Stimulated activated CD8-positive, alpha-beta memory T cell treated with anti-CD3 and anti-CD28 coated beads, Interleukin-7, amount 100 ng/mL, for 24 hours (primary cell): ENCODE results near the gene SEPTIN10.
"Not testable (repeated sequence)": the region's sequence is repeated elsewhere in the genome, so short reads cannot be mapped to it uniquely, and the experiment has no call there.

Experiments
- DNase-seq: peaks from one replicate; pipeline ENCODE4 v3.0.0-alpha.2; 2020; ENCODE audit warnings: low read depth

Gene SEPTIN10

DNA sequence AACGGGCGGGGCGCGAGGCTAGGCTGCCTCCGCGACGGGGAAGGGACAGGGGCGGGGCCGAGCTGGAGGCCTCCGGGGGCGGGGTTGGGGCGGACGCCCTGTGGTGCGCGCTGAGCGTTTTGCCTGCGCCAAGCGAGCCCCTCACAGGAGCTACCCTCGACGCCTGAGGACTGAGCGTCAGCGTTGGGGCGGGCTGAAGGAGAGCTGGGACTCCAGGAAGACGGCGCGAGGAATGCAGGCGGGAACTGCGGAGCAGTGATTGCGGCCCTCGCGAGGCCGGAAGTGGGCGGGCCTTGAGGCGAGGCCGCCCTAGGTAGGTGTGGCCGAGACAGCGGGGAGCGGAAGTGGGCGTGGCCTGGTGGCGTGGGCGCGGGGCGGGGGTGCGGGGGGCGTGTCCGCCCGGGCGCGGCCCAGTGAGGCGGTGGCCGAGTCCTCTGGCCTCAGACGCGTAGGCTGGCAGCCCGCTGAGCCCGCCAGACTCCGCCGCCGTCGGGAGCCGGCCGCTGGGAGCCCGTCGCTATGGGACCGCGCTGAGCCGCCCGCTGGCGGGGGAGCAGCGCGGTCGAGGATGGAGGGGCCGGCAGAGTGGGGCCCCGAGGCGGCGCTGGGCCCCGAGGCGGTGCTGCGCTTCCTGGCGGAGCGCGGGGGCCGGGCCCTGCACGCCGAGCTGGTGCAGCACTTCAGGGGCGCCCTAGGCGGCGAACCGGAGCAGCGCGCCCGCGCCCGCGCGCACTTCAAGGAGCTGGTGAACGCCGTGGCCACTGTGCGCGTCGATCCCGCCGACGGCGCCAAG, at the start of gene SEPTIN10, which contains the start of gene SOWAHC:
Gene SEPTIN10, minus strand, starts transcription at position 45 of the 793 bp plus-strand sequence. CDS start 139 bp downstream, outside the sequence.
Gene SOWAHC, plus strand, starts transcription at position 443 of the 793 bp plus-strand sequence. Its CDS starts 126 bp downstream, at position 569.
- peak; percentile 46 for DNase-seq

DNA sequence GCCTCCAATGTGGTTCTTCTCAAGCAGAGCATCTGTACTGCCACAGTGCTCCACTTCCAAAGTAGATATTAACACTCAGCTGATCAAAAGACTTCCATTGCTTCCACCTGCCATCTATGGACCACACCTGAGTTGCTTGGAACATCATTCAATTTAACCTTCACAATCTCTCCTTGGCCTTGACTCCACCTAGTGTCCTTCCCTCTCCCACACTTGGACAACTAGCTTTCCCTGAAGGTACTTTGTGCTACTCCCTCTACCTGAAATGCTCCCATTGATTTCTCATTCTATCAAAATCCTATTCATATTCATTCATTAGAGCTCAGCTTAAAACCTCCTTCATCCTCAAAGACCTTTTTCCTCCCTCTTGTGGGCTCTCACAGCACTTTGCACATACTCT, 49.1 kb upstream of the SEPTIN10 start:
- no peak for DNase-seq

DNA sequence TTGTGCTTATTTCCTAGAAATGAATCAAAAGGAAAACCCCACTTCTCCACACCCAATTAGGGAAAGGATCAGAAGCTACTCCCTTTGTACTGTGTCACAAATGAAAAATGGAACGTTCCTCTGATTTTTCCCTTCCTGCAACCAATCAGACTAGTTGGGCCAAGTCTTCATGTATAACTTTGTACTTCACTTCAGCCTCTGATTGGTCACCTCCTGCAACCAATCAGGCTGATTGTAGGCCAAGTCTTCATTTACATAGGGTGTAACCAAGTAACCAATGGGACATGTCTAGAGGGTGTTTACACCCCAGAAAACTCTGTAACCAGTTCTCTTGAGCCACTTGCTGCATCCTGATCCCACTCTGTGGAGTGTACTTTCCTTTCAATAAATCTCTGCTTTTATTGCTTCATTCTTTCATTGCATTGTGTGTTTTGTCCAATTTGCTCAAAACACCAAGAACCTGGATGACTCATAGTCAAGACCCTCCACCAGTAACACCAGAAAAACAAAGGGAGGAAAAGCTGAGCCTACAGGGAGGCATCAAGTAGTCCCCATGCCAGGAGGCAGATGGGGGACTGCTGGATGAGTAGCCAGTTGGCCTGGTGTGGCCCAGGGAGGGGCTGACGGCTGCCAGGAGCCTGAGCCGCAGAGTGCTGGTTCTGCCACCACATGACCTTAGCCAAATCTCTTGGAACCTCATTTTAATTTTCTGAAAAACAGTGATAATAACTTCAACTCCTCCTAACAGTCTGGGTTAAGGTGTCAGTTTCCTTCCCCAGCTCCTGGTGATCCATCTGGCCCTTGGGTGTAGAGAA, 46.5 kb upstream of the SEPTIN10 start:
- no peak for DNase-seq

DNA sequence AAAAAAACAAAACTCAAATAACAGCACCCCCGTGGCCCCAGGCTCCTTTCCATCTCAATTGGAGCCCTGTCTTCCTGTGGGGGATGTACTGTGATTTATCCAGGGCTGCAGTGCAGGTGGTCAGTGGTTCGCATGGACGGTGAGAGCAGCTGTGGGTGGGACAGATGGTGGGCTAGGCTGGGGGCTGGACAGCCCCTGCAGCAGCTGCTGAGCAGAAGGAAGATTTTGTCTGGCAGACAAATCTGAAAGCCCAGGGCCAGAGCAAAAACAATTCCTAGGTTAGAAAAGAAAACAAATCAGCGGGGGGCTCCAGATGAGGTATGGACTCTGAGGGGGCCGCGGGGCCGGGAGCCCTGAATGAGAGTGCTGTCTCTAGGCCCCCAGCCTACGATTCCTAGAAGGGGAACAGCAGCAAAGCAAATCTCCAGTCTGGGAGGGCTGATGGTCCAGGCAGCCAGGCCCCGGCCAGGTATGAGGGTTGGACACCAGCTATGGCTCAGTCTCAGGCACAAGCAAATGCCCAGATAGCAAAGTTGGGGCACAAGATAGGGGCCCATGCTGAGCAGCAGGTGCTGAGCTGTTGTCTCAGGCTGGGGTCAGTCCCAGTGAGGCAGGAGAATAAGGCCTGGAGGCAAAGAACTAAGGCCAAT, 45.8 kb upstream of the SEPTIN10 start:
- DNase-seq: no peak

DNA sequence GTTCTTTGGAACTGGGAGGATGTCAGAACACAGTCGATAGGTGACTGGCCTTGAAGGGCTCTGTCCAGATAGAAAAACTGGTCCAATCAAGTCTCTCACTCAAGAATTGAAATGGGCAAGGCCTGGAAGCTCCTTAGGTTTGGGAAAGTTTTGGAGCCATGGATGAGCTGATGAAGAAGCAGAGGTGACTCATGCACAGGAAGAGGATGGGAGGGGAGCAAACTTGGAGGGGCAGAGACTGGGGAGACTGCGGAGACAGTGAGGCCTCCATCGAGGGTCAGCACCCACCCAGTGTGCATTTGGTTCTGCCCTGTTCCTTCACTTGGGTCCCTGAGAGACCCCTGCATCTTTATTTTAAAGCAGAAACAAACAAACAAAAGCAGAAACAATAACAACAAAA, 41.5 kb upstream of the SEPTIN10 start:
- DNase-seq: no peak

DNA sequence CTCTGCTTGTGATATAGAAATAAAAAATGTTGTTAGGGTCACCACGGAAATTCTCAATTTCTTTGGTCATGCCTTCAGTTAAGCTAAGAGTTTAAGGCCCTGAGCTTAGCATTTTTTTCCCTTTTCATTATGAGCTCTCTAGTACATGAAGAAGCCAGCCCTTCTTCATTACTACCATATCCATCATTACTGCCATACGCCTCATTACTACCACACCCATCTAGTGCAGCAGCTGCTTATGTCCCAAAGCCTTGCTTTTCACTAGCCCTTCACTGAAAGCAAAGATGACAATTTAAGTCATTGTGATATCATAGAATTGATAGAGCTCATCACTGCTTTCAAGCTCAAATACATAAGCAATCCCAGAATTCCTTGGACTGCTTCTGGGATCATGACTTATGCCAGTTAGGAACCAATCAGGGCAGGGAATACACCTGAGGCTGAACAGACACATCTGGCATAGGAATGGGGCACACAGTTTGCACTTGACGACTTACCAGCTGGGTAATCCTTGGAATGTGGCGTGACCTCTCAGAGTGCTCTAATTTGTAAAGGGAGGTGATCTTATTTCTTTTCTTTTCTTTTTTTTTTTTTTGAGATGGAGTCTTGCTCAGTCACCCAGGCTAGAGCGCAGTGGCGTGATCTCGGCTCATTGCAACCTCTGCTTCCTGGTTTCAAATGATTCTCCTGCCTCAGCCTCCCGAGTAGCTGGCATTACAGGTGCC, 40.7 kb upstream of the SEPTIN10 start:
- no peak for DNase-seq

DNA sequence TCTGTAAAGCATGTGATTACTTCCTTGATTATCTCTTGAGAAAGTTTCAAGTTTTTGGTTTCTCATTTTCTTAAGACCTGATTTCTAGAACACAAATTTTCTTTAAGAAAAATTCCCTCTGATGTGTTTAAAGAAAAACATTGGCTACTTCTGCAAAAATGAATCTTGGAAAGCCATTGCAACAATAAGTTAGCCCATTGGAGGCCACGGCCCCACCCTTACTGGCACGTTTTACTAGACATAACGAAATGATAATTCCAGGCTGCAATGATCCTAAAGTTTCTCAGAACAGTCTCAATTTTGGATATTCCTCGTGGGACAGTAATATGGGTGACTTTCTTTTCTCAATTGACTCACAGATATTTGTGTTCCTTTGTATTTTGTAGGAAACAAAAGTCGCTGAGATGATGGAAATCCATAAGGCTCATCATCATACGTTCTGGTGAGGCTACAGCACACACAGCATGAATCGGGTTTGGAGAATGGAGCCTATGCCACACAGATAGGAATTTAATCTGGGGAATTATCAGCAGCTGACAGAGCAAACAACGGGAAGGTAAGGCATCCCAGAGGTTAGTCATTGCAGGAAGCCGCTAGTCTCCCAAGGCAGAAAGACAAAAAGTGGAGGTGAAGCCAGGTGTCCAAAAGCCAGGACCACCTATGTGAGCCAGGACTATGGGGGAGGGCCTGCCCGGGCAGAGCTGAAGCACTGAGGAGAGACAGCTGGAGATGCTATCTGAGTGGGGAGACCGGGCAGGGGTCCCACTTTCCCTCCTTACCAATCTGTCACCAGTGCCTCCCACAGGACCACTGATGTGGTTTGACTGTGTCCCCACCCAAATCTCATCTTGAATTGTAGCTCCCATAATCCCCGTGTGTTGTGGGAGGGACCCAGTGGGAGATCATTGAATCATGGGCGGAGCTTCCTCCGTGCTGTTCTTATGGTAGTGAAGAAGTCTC, 36.2 kb upstream of the SEPTIN10 start:
- DNase-seq: no peak

DNA sequence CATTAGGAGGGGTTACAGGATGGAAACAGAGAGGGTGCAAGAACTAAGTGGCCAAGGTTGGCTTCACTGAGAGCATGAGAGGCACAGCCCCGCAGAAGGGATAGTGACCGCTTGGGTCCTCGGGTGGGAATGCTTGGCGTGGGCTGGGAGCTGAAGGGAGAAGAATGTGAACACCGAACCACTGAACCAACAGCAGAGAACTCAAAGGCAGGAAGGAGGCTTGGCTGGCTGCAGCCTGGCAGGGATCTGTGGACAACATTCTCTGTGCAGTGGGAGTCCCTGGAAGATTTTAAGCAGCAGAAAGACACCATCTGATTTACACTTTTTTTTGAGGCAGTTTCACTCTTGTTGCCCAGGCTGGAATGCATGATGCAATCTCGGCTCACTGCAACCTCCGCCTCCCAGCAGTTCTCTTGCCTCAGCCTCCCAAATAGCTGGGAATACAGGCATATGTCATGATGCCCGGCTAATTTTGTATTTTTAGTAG, 34.3 kb upstream of the SEPTIN10 start:
- DNase-seq: no peak

DNA sequence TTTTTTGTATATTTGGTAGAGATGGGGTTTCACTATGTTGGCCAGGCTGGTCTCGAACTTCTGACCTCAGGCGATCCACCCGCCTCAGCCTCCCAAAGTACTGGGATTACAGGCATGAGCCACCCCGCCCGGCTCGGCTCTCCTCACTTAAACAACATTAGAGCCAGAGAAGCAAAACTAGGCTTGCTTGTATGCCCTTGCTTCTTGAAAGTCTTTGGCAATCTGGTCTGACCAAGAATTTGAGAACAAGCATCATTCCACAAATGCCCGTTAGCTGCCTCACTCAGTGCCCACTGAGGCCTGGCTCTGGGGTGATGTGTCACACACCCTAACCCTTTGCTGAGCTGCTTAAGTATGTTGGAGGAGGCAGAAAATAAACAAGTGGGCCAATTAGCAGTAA, 33.9 kb upstream of the SEPTIN10 start:
- no peak for DNase-seq

DNA sequence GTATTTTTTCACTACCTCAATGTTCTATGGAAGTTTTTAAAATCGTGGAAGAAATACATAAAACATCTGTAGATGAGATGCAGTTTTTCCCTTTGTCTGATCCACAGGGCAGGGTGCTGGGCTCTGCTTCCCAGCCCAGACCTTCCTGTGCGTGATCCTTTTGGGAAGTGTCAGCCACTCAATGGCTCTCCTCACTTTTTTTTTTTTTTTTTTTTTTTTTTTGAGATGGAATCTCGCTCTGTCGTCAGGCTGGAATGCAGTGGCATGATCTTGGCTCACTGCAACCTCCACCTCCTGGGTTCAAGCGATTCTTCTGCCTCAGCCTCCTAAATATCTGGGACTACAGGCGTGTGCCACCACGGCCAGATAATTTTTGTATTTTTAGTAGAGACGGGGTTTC, 33.2 kb upstream of the SEPTIN10 start:
- no peak for DNase-seq

DNA sequence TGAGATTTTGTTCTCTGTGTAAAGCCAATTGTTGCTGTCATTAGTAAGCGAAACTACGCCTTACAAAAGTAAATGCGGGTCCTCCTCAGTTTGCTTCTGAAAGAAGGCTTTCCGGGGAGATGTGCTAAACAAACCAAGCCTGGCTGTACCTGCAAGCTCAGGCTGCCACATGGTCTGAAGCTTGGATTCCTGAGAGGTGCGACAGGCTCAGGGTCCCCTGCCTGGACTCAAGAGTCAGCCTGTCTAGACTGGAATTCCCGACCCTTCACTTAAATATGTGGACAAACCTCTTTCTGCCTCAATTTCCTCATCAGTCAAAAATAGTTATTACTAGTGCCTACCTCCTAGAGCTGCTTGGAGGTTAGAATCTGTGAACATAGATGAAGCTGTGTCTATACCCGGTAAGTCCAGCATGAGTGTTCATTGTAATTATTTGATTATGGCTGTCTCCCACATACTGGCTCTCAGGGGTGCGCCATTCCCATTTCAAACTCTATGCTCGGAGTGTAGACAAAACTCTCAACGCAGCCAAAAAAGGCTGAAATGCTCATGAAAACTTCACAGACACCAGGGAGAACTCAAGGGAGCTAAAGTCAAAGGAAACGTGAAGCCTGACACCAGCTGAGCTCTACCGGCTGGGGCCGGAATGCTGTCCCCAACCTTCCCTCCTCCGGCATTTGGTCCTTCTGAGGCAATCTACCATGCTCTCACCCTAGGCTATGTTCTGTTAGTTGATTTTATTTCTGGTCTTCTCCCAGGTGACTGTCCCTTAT, 31.8 kb upstream of the SEPTIN10 start:
- DNase-seq: no peak

DNA sequence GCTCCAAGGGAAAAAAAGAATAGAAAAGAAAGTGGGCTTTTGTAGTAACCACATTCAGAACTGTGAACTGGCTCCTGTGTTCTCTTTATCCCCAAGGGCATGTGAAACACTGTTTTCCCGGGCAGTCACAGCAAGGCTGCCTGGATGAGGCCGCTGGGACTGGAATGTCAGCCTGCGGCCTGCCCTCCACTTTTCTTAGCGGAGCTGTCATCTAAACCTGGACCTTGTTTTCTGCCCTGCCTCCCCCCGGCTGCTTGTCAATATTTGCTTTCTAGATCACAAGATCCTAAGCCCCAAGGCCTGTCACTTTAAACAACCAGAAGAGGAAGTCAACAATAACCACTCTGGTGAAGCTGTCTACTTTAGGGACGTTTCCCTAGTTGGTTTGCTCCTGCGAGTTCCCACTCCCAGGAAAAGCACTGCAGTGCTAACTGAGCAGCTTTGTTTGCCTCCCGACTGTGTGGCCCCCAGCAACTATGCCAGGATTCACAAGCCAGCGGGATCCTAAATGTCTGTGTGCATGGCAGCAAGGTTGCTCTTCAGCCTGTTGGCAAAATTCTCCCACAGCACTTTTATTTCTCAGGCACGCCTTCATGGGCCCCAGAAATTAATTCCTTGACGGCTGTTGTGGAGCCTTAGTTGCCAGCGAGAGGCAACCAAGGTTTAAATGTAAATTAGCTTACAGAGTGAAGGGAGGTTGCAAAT, 31.0 kb upstream of the SEPTIN10 start:
- DNase-seq: no peak

DNA sequence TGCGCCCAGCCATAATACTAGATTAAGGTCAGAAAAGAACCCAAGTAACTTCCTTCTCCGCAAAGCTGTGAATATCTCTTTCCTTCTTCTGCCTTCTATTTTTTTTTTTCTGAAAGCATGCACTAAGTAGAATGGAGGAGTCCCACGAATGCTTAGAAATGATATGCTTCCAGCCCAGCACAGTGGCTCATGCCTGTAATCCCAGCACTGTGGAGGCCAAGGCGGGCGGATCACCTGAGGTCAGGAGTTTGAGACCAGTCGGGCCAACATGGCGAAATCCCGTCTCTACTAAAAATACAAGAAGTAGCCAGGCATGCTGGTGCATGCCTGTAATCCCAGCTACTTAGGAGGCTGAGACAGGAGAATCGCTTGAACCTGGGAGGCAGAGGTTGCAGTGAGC, 26.2 kb upstream of the SEPTIN10 start:
- DNase-seq: not testable (repeated sequence)

DNA sequence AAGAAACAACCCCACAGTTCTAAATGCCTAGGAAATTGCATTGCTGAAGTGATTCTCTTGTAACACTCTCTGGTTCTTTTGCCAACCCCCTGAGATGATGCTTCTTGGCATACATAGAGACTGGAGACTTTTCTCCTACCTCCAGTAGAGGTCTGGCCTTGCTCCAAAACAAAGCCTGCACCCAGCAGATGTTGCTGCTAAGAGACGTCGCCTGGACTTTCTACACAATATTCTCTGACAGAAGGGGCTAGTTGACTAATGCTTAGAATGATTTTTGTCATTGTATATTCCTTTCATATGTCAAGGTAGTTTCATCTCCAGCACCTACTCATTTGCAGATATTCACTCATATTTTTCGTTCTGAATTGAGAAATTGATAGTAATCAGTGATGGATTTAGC, 25.0 kb upstream of the SEPTIN10 start:
- DNase-seq: no peak

DNA sequence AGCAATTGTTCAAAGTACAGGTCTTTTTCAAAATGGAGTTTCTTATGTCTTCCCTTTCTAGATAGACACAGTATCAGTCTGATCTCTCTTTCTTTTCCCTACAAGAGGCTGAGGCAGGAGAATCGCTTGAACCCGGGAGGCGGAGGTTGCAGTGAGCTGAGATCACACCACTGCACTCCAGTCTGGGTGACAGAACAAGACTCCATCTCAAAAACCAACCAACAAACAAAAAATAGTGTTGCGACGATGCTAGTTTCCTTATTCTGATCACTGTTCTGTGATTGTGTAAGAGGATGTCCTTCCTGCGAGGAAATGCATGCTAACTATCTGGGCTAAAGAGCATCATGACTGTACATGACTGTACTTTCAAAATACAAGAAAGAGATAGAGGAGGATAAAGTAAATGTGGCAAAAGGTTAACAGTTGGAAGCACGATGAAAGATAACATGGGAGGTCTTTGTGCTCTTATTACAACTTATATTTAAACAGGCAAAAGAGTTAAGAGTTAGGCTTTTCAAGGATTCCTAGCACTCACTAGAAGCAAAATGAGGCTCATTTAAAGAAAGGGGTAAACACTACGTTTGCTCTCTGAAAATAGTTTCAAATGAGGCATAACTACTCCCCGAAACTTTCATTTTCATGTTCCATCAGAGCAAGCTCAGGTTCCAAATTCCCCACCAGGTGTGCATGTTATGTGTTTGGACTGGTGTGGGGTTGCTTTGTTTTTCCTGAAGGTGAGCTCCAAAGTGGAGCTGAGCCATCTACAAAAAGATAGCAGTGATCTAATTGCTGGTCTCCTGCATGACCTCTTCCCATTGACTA, 24.2 kb upstream of the SEPTIN10 start:
- no peak for DNase-seq

DNA sequence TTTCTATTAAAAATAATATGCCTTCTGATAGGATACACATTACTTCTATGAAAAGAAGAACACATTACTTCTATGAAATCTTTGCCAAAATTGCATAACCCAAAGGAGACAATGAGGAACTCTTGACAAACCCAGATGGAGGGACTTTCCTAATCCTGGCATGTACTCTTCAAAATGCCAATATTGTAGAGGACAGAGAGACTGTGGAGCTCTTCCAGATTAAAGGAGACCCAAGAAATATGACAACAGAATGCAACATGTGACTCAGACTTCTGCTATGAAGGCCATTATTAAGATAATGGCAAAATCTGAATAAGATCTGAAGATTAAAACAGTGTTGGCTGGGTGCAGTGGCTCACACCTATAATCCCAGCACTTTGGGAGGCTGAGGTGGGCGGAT, 22.6 kb upstream of the SEPTIN10 start:
- DNase-seq: no peak

DNA sequence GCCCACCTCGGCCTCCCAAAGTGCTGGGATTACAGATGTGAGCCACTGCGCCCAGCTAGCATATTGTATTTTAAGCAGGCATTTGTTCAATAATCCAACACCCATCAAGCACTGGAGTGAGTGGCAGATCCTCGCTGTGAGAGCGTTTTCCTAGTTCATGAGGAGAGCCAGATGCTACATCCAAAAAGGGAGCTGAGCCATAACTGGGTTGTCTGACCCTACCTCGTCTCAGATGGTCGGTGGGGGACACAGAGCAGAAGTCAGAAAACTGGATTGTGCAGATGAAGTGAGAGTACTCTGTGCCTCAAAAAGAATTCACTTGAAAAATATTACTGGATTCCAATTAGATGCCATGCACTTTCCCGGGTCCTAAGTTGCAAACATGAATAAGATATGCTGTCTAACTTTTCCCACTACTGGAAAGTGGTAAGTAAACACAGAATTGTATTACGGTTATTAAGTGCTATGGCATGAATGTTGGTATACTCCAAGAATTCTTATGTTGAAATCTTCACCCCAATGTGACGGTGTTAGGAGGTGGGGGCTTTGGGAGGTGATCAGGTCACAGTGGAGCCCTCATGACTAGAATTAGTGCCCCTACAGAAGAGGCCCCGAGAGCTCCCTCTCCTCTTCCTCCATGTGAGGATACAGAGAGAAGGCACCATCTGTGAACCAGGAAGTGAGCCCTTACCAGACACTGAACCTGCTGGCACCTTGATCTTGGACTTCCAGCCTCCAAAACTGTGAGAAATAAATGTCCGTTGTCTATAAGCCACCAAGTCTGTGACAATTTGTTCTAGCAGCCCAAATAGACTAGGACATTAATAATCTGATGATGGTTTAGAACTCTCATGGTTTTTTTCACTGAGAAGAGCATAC, 21.9 kb upstream of the SEPTIN10 start:
- DNase-seq: no peak
